ENCODE data around the gene DBNL.

The DBNL gene

GRCh38 chr7:44099669-44100068 lies 55.2 kb downstream of the DBNL start:
- DNase-seq (ENCODE audit: low read depth in 2 of 2) = no peak

GRCh38 chr7:44100458-44101302 lies 56.2 kb downstream of the DBNL start:
- no peak for DNase-seq (ENCODE audit: low read depth in 2 of 2)

- DNase-seq (ENCODE audit: low read depth in 2 of 2) = no peak
Measured at GRCh38 chr7:44101303-44101965, 56.9 kb downstream of the DBNL start.

- DNase-seq (ENCODE audit: low read depth in 2 of 2) = no peak
Measured at GRCh38 chr7:44101966-44102845, 57.7 kb downstream of the DBNL start.

- no peak for DNase-seq (ENCODE audit: low read depth in 2 of 2)
Measured at GRCh38 chr7:44102846-44103565, 58.5 kb downstream of the DBNL start.

- no peak for DNase-seq (ENCODE audit: low read depth in 2 of 2)
Measured at GRCh38 chr7:44103566-44103922, 59.0 kb downstream of the DBNL start.

- DNase-seq (ENCODE audit: low read depth in 2 of 2) = no peak
Measured at GRCh38 chr7:44103923-44104859, 59.7 kb downstream of the DBNL start, which contains the start of gene AEBP1. Gene AEBP1, plus strand, starts transcription at chr7:44104345. Its CDS starts 321 bp downstream, at chr7:44104666.

- no peak for DNase-seq (ENCODE audit: low read depth in 2 of 2)
Measured at GRCh38 chr7:44104860-44105771, 60.6 kb downstream of the DBNL start.

GRCh38 chr7:44105832-44106231 lies 61.3 kb downstream of the DBNL start:
- no peak for DNase-seq (ENCODE audit: low read depth in 2 of 2)

GRCh38 chr7:44106311-44107065 lies 62.0 kb downstream of the DBNL start:
- no peak for DNase-seq (ENCODE audit: low read depth in 2 of 2)

- DNase-seq (ENCODE audit: low read depth in 2 of 2) = no peak
Measured at GRCh38 chr7:44107116-44107960, 62.8 kb downstream of the DBNL start.

- no peak for DNase-seq (ENCODE audit: low read depth in 2 of 2)
Measured at GRCh38 chr7:44107961-44108767, 63.7 kb downstream of the DBNL start.

GRCh38 chr7:44108768-44109750 lies 64.6 kb downstream of the DBNL start:
- no peak for DNase-seq (ENCODE audit: low read depth in 2 of 2)

- DNase-seq (ENCODE audit: low read depth in 2 of 2) = no peak
Measured at GRCh38 chr7:44109991-44110390, 65.5 kb downstream of the DBNL start.

All from stimulated activated CD4-positive, alpha-beta T cell treated with anti-CD3 and anti-CD28 coated beads, Interleukin-15, amount 100 ng/mL, for 48 hours (primary cell).